NT2/D1 (cell line): ENCODE results near the gene FTCD.
A peak's percentile ranks its signal among the peaks of the same experiment; 100 is the strongest.

Source experiments
- DNase-seq: peaks from one replicate; pipeline ENCODE4 v3.0.0-alpha.2; 2011; ENCODE audit warnings: low read depth, low spot score
- H3K27me3 ChIP-seq: 2 replicates; pipeline ENCODE4 v1.6.0; 2011; ENCODE audit warnings: mild to moderate bottlenecking; ENCODE audit not compliant: insufficient read length, insufficient read depth
- H3K36me3 ChIP-seq: 2 replicates; pipeline ENCODE4 v1.6.1; 2011; ENCODE audit warnings: mild to moderate bottlenecking, low read length, mixed read lengths; ENCODE audit not compliant: insufficient read depth, insufficient read length
- H3K4me1 ChIP-seq: 2 replicates; pipeline ENCODE4 v1.5.1; 2011; ENCODE audit not compliant: insufficient read depth, insufficient read length
- H3K4me3 ChIP-seq: 2 replicates; pipeline ENCODE4 v1.5.1; 2011; ENCODE audit warnings: low read depth; ENCODE audit not compliant: insufficient read length
- H3K9ac ChIP-seq: 2 replicates; pipeline ENCODE4 v1.6.0; 2011; ENCODE audit warnings: low read depth; ENCODE audit not compliant: insufficient read length
- H3K9me3 ChIP-seq: 2 replicates; pipeline ENCODE4 v1.5.1; 2011; ENCODE audit warnings: mild to moderate bottlenecking, low read length; ENCODE audit not compliant: insufficient read depth
- SUZ12 ChIP-seq: IDR thresholded peaks from 2 replicates; pipeline ENCODE4 v1.6.1; 2011; ENCODE audit not compliant: insufficient read length, insufficient read depth; ENCODE audit errors: extremely low read depth
- YY1 ChIP-seq: IDR thresholded peaks from 2 replicates; pipeline ENCODE4 v1.6.1; 2011; ENCODE audit not compliant: insufficient read length, insufficient read depth
- ZNF274 ChIP-seq: IDR thresholded peaks from 2 replicates; pipeline ENCODE4 v1.6.1; 2011; ENCODE audit warnings: mild to moderate bottlenecking, low read depth, low read length

FTCD gene

DNA sequence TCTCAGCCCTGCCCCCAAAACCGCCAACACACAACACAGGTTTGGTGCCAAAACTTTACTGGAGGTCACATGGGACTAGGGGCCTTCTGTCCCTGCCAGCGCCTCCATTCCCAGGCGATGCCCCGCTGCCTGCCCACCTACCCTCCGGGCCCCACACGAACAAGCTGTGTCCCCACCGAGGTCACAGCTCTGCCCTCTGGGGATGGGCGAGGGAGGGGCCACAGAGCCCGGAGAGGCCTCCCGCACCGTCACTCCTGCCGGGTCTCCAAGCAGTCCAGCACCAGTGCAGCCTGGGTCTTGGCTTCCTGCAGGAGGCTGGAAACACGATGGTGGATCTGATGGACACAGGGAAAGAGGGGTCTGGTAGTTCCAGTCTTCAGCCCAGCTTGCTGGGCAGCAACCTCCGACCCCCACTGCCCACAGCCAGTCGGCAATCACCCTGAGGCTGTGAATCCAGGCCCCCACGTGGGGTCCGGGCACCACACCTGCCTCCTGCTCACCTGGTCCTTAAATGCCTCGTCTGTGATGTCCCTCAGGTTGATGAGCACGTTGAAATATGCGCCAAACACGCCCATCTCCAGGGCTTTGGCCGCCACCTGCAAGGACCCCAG, 18.5 kb downstream of the FTCD start:
- Histone ChIP-seq H3K9ac (peak overlapping the region; percentile 47), H3K4me1 (peaks cover 16% of the 10 kb centered on the region), H3K9me3 (no peaks in the 10 kb centered on the region), H3K4me3 (no peak overlapping the region), H3K36me3 (peaks cover 12% of the 10 kb centered on the region), H3K27me3 (no peaks in the 10 kb centered on the region)
- DNase-seq, result no peak
- TF ChIP-seq YY1 (no peak), ZNF274 (no peak), SUZ12 (no peak)

DNA sequence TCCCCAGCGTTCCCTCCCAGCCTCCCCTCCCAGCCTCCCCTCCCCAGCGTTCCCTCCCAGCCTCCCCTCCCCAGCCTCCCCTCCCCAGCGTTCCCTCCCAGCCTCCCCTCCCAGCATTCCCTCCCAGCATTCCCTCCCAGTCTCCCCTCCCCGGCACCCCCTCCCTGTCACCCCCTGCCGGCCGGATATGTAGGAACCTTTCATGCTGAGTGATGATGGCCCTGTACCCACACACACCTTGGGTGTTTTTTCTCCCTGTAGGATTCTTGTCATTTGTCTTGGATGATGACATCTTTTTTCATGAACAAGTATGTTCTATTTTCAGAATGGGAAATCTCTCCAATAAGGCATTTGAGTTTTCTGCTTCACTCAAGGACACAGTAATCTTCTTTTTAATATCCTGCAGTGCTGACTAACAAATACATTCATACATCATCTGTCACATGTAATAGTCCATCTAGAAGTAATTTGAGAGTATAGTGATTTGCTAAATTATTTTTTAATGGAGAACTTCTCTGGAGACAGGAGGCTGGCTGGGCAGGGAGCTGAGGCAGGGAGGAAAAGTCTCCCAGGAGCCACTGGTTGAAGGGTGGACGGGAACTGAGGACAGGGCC, 19.5 kb downstream of the FTCD start:
- no peak for DNase-seq
- Histone ChIP-seq H3K27me3 (no peaks in the 10 kb centered on the region), H3K9me3 (no peaks in the 10 kb centered on the region), H3K9ac (peak overlapping the region; percentile 47), H3K36me3 (peaks cover 15% of the 10 kb centered on the region), H3K4me1 (peaks cover 16% of the 10 kb centered on the region), H3K4me3 (no peak overlapping the region)
- TF ChIP-seq YY1 (no peak), ZNF274 (no peak), SUZ12 (no peak)

GRCh38 chr21:46131838-46132651, 23.3 kb downstream of the FTCD start:
- TF ChIP-seq YY1, result no peak
- TF ChIP-seq ZNF274, result no peak
- Histone ChIP-seq H3K4me1 (peaks cover 20% of the 10 kb centered on the region), H3K36me3 (peaks cover 53% of the 10 kb centered on the region), H3K27me3 (no peaks in the 10 kb centered on the region), H3K9ac (no peak overlapping the region), H3K4me3 (no peak overlapping the region), H3K9me3 (no peaks in the 10 kb centered on the region)
- no peak for DNase-seq

DNA sequence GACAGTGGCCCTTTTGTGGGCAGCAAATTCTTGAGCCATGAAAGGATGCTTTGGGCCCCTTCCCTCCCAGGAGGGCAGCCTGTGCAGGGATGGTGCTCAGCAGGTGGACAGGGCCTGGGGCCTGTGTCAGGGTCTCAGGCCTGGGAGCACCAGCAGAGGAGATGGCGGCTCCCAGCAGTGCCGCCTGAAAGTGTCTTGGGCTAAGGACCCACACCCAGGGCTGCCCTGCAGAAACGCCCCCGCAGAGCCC, 23.9 kb downstream of the FTCD start:
- Histone ChIP-seq H3K4me3 (no peak overlapping the region), H3K9me3 (no peaks in the 10 kb centered on the region), H3K4me1 (peaks cover 17% of the 10 kb centered on the region), H3K36me3 (peaks cover 58% of the 10 kb centered on the region), H3K27me3 (no peaks in the 10 kb centered on the region), H3K9ac (no peak overlapping the region)
- TF ChIP-seq ZNF274, result no peak
- DNase-seq, result no peak

DNA sequence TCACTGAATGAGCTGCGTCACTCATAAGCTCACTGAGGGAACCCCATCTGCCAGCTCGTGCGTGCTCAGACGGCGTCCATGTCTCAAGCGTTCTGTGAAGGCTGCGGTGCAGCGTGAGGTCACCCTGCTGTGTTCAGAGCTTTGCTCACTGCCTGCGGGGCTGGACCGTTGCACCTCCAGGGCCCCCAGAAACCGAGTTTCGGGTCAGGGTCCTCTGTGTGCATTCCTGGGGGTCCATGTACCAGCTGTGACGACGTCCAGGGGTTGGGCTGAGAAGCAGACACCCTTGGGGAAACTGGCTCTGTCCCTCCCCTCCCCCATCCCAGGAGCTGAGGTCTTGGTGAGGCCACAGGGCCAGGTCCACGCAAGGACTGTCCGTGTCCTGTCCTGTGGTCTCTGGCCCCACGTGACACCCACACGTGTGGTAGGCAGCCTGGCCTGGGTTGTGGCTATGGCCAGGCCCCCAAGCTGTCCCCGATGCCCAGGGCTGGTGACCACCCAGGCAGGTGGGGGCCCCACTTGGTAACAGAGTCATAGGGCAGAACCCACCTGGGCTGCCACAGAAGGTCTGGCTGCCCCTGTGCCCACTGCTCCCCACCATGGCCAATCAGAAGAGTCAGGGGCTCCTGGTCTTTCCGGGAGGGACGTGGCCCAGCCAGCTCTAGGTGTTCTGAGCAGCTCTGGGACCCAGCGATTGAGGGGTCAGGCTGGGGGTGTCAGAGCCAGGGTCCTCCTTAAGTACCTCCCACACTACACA, 24.4 kb downstream of the FTCD start:
- Histone ChIP-seq H3K9me3 (no peaks in the 10 kb centered on the region), H3K4me1 (peaks cover 18% of the 10 kb centered on the region), H3K36me3 (peaks cover 63% of the 10 kb centered on the region), H3K4me3 (no peak overlapping the region), H3K9ac (no peak overlapping the region), H3K27me3 (no peaks in the 10 kb centered on the region)
- no peak for TF ChIP-seq YY1
- no peak for TF ChIP-seq ZNF274
- TF ChIP-seq SUZ12, result no peak
- no peak for DNase-seq

- no peak overlapping the region for H3K9ac ChIP-seq
- no peak for TF ChIP-seq ZNF274
- no peak for TF ChIP-seq SUZ12
- no peaks in the 10 kb centered on the region for H3K27me3 ChIP-seq
- DNase-seq, result no peak
- no peaks in the 10 kb centered on the region for H3K9me3 ChIP-seq
- H3K36me3 ChIP-seq, result peaks cover 73% of the 10 kb centered on the region
- H3K4me3 ChIP-seq, result no peak overlapping the region
- H3K4me1 ChIP-seq, result peaks cover 18% of the 10 kb centered on the region
Measured at GRCh38 chr21:46129846-46130651, 25.3 kb downstream of the FTCD start.
